GM21576 (cell line): ENCODE data around the gene TLR8.
"Not testable (repeated sequence)": the region's sequence is repeated elsewhere in the genome, so short reads cannot be mapped to it uniquely, and the experiment has no call there.

Experiments used
- ATAC-seq: cut with Tn5 transposase; IDR thresholded peaks from one replicate; pipeline ENCODE4 v1.9.1; 2021; ENCODE audit warnings: mild to moderate bottlenecking, moderate library complexity; ENCODE audit not compliant: unreplicated experiment

TLR8 gene

GRCh38 chrX:12895866-12896265, 10.6 kb upstream of the TLR8 start:
- no peak for ATAC-seq

- no peak for ATAC-seq
Observed at GRCh38 chrX:12896935-12897334, 9.5 kb upstream of the TLR8 start.

GRCh38 chrX:12898073-12898472, 8.3 kb upstream of the TLR8 start:
- ATAC-seq: no peak

GRCh38 chrX:12899506-12899905, 6.9 kb upstream of the TLR8 start:
- no peak for ATAC-seq

DNA sequence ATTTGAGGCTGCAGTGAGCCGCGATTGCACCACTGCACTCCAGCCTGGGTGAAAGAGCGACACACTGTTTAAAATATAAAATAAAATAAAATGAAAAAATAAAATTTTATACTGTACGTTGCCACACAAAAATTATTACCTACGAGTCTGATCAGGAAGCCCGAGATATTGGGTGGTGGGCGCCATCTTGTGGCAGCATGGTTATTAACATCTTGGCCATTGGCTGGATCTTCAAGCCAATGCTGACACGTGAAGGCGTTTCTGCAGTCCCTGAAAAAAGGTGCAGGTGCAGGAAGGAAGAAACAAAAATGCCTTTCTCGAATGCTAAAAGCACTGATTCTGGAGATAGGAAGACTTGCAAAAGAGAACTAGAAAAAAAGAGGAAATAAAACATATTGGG, 4.9 kb upstream of the TLR8 start:
- no peak for ATAC-seq

- no peak for ATAC-seq
Observed at GRCh38 chrX:12903646-12904045, 2.8 kb upstream of the TLR8 start.

GRCh38 chrX:12910423-12911121, 4.2 kb downstream of the TLR8 start:
- ATAC-seq: no peak

DNA sequence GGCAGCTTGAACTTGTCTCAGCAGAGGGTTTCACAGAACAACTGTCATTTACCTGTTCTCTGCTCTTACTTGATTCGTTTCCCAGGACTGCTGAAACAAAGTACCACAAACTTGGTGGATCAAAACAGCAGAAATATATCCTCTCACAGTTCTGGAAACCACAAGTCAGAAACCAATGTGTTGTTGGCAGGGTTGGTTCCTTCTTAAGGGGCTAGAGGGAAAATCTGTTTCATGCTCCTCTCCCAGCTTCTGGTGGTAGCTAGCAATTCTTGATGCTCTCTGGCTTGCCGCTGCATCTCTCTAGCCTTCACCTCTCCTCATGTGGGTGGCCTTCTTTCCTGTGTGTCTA, 4.7 kb downstream of the TLR8 start:
- ATAC-seq: no peak

GRCh38 chrX:12912791-12913482, 6.5 kb downstream of the TLR8 start:
- no peak for ATAC-seq

GRCh38 chrX:12917753-12918152, 11.3 kb downstream of the TLR8 start:
- no peak for ATAC-seq

- ATAC-seq: no peak
Observed at GRCh38 chrX:12919051-12919450, 12.6 kb downstream of the TLR8 start.

- no peak for ATAC-seq
Observed at GRCh38 chrX:12919620-12920019, 13.2 kb downstream of the TLR8 start.

GRCh38 chrX:12920990-12921389, 14.6 kb downstream of the TLR8 start:
- no peak for ATAC-seq

GRCh38 chrX:12921886-12922598, 15.6 kb downstream of the TLR8 start:
- ATAC-seq: no peak

- ATAC-seq: no peak
Observed at GRCh38 chrX:12922599-12922919, 16.1 kb downstream of the TLR8 start.

GRCh38 chrX:12929701-12930100, 23.3 kb downstream of the TLR8 start:
- no peak for ATAC-seq

GRCh38 chrX:12930150-12930549, 23.7 kb downstream of the TLR8 start:
- no peak for ATAC-seq

GRCh38 chrX:12932244-12932643, 25.8 kb downstream of the TLR8 start:
- ATAC-seq: no peak

GRCh38 chrX:12934850-12935249, 28.4 kb downstream of the TLR8 start:
- ATAC-seq: no peak

GRCh38 chrX:12936947-12937346, 30.5 kb downstream of the TLR8 start:
- no peak for ATAC-seq

GRCh38 chrX:12940471-12940870, 34.1 kb downstream of the TLR8 start:
- ATAC-seq: not testable (repeated sequence)

DNA sequence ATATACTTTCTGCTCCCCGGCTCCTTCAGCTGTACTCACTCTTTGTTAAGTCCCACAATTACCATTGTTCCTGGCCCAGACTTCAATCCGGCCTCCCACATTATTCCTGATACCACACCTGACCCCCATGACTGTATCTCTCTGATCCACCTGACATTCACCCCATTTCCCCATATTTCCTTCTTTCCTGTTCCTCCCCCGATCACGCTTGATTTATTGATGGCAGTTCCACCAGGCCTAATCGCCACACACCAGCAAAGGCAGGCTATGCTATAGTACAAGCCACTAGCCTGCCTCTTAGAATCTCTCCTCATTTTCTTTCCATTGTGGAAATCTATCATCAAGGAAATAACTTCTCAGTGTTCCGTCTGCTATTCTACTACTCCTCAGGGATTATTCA, 37.2 kb downstream of the TLR8 start:
- ATAC-seq: not testable (repeated sequence)
